HepG2 (cell line): ENCODE results near the gene C11orf86. TPM values are rescaled to one million over a fixed set of nuclear protein-coding genes. Genes with fewer than 3 reads are reported as not detected.

Source experiments
- HOXA9 ChIP-seq: sonication (generic); formaldehyde crosslinking; IDR thresholded peaks from 2 replicates; pipeline ENCODE4 v1.8.1; 2022; ENCODE audit warnings: missing genetic modification reagents, mild to moderate bottlenecking, moderate library complexity, borderline replicate concordance
- ISL2 ChIP-seq: sonication (generic); formaldehyde crosslinking; IDR thresholded peaks from 2 replicates; pipeline ENCODE4 v1.5.0; 2020; ENCODE audit warnings: missing genetic modification reagents
- MEF2D ChIP-seq: sonication (generic); formaldehyde crosslinking; IDR thresholded peaks from 2 replicates; pipeline ENCODE4 v1.5.1; 2020; ENCODE audit warnings: mild to moderate bottlenecking, missing genetic modification reagents
- NFKBIZ ChIP-seq: IDR thresholded peaks from 2 replicates; pipeline ENCODE4 v1.6.1; 2018; ENCODE audit warnings: missing genetic modification reagents, missing compliant biosample characterization
- RAD51 ChIP-seq: fragments of 450-650 bp; IDR thresholded peaks from 2 replicates; pipeline ENCODE4 v1.6.1; 2016; ENCODE audit warnings: borderline replicate concordance
- RARG ChIP-seq: sonication (generic); formaldehyde crosslinking; IDR thresholded peaks from 2 replicates; pipeline ENCODE4 v1.4.0; 2020; ENCODE audit warnings: low read depth, mild to moderate bottlenecking, missing genetic modification reagents
- TAF1 ChIP-seq: sonication (generic); formaldehyde crosslinking; IDR thresholded peaks from 2 replicates; pipeline ENCODE4 v1.4.0; 2020; ENCODE audit warnings: missing genetic modification reagents
- ZMYM2 ChIP-seq: sonication (generic); formaldehyde crosslinking; IDR thresholded peaks from 2 replicates; pipeline ENCODE4 v1.8.0; 2022; ENCODE audit warnings: mild to moderate bottlenecking, missing genetic modification reagents
- ZNF343 ChIP-seq: sonication (generic); formaldehyde crosslinking; IDR thresholded peaks from 2 replicates; pipeline ENCODE4 v1.4.0; 2020; ENCODE audit warnings: mild to moderate bottlenecking, missing genetic modification reagents
- ZNF460 ChIP-seq: sonication (generic); formaldehyde crosslinking; IDR thresholded peaks from 2 replicates; pipeline ENCODE4 v1.5.1; 2020; ENCODE audit warnings: missing genetic modification reagents, mild to moderate bottlenecking, borderline replicate concordance
- ZNF660 ChIP-seq: sonication (generic); formaldehyde crosslinking; IDR thresholded peaks from 2 replicates; pipeline ENCODE4 v1.5.1; 2020; ENCODE audit warnings: mild to moderate bottlenecking, low read depth, missing genetic modification reagents, borderline replicate concordance
- polyA plus RNA-seq, 8 experiments: library from polyadenylated mRNA; depleted of rRNA in 3 of 8; stranded (reverse) in 7 of 8; unstranded in 1 of 8; fragments of >200 nt; fragmentation: Illumina TruSeq in 4 of 8; extraction: Trizol in 4 of 8; gene quantifications; 2 replicates each; pipeline versions ENCODE4 v1.2.1 to v1.2.3, GENCODE V29; 2011 to 2016; ENCODE audit warnings: low read depth in 4 of 8, missing spikeins in 1 of 8, mixed read lengths in 1 of 8; ENCODE audit not compliant: insufficient read depth in 1 of 8
- total RNA-seq, 5 experiments: library from RNA; depleted of rRNA; stranded (reverse); fragments of >200 nt; fragmentation: Illumina TruSeq; extraction: Trizol; gene quantifications; 2 replicates each; pipeline ENCODE4 v1.2.3, GENCODE V29; 2016; ENCODE audit warnings: low read depth in 1 of 5
- TF ChIP-seq, protein P1 (sequence below): IDR thresholded peaks from 2 replicates; pipeline ENCODE4 v1.6.1; 2018; ENCODE audit warnings: missing genetic modification reagents
- TF ChIP-seq, protein P2 (sequence below): sonication (generic); formaldehyde crosslinking; IDR thresholded peaks from 2 replicates; pipeline ENCODE4 v1.4.0; 2020; ENCODE audit warnings: missing genetic modification reagents, borderline replicate concordance
- TF ChIP-seq, protein P3 (sequence below): sonication (generic); formaldehyde crosslinking; IDR thresholded peaks from 2 replicates; pipeline ENCODE4 v1.8.0; 2023; ENCODE audit warnings: mild to moderate bottlenecking, missing genetic modification reagents
- TF ChIP-seq, protein P4 (sequence below): IDR thresholded peaks from 2 replicates; pipeline ENCODE4 v1.6.1; 2016; ENCODE audit warnings: low read depth, borderline replicate concordance
- TF ChIP-seq, protein P5 (sequence below): sonication (generic); formaldehyde crosslinking; IDR thresholded peaks from 2 replicates; pipeline ENCODE4 v1.4.0; 2020; ENCODE audit warnings: missing genetic modification reagents
- TF ChIP-seq, protein P6 (sequence below), 2 experiments: sonication (generic) in 1 of 2; formaldehyde crosslinking in 1 of 2; IDR thresholded peaks; 2 replicates each; pipeline versions ENCODE4 v1.4.0 to v1.6.1; 2016 to 2020; ENCODE audit warnings: borderline replicate concordance in 1 of 2, low read depth in 1 of 2, mild to moderate bottlenecking in 1 of 2, missing genetic modification reagents in 1 of 2

The C11orf86 gene
- total and polyA plus RNA-seq, 2 of the 13 experiments (the other 11 are each of a cell fraction or from before 2014, with no cell fraction given) = 0.11 to 0.18 TPM

DNA sequence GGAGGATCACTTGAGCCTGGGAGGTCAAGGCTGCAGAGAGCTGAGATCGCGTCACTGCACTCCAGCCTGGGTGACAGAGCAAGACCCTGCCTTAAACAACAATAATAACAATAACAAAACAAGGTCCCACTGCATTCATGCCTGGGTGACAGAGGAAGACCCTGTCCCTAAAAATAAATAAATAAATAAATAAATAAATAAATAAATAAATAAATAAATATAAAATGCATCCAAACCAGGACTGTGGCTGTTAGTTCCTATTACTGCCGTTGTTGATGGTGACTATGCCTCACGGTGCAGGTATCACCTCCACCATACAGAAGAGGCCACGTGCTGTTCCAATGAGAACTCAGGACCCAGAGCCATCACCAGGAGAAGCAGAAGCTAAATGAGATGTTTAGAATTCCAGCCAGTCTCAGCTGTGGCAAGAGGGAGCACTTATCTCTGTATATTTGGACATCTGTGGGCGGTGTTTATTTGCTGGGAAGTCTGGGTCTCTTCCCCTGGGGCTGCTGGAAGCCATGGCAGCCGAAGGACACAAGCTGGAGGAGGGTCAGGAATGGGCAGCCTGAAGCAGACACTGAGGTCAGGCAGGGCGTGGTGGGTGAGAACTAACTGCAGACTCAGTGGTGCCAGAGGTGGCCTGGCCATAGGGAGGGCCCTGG is 21.6 kb downstream of the C11orf86 start (continued):
- no peak for TF ChIP-seq TAF1 (CRISPR knock-in tag)
- TF ChIP-seq ZMYM2 (CRISPR knock-in tag) = no peak
- TF ChIP-seq ZNF343 (CRISPR knock-in tag) = no peak
- TF ChIP-seq, protein P1, sequence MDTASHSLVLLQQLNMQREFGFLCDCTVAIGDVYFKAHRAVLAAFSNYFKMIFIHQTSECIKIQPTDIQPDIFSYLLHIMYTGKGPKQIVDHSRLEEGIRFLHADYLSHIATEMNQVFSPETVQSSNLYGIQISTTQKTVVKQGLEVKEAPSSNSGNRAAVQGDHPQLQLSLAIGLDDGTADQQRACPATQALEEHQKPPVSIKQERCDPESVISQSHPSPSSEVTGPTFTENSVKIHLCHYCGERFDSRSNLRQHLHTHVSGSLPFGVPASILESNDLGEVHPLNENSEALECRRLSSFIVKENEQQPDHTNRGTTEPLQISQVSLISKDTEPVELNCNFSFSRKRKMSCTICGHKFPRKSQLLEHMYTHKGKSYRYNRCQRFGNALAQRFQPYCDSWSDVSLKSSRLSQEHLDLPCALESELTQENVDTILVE (CRISPR knock-in tag) = no peak
- TF ChIP-seq, protein P2, sequence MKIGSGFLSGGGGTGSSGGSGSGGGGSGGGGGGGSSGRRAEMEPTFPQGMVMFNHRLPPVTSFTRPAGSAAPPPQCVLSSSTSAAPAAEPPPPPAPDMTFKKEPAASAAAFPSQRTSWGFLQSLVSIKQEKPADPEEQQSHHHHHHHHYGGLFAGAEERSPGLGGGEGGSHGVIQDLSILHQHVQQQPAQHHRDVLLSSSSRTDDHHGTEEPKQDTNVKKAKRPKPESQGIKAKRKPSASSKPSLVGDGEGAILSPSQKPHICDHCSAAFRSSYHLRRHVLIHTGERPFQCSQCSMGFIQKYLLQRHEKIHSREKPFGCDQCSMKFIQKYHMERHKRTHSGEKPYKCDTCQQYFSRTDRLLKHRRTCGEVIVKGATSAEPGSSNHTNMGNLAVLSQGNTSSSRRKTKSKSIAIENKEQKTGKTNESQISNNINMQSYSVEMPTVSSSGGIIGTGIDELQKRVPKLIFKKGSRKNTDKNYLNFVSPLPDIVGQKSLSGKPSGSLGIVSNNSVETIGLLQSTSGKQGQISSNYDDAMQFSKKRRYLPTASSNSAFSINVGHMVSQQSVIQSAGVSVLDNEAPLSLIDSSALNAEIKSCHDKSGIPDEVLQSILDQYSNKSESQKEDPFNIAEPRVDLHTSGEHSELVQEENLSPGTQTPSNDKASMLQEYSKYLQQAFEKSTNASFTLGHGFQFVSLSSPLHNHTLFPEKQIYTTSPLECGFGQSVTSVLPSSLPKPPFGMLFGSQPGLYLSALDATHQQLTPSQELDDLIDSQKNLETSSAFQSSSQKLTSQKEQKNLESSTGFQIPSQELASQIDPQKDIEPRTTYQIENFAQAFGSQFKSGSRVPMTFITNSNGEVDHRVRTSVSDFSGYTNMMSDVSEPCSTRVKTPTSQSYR (CRISPR knock-in tag) = no peak
- no peak for TF ChIP-seq ZNF460
- TF ChIP-seq, protein P3, sequence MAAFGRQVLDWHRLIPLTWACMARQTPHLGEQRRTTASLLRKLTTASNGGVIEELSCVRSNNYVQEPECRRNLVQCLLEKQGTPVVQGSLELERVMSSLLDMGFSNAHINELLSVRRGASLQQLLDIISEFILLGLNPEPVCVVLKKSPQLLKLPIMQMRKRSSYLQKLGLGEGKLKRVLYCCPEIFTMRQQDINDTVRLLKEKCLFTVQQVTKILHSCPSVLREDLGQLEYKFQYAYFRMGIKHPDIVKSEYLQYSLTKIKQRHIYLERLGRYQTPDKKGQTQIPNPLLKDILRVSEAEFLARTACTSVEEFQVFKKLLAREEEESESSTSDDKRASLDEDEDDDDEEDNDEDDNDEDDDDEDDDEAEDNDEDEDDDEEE (CRISPR knock-in tag) = no peak
- TF ChIP-seq, protein P4, sequence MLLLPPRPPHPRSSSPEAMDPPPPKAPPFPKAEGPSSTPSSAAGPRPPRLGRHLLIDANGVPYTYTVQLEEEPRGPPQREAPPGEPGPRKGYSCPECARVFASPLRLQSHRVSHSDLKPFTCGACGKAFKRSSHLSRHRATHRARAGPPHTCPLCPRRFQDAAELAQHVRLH (CRISPR knock-in tag) = 0 out of 2 replicates have a peak, but pooled peaks have one; percentile 21
- TF ChIP-seq ISL2 (CRISPR knock-in tag) = peak; percentile 59
- no peak for TF ChIP-seq MEF2D (CRISPR knock-in tag)
- no peak for TF ChIP-seq RARG (CRISPR knock-in tag)
- no peak for TF ChIP-seq HOXA9 (CRISPR knock-in tag)
- no peak for TF ChIP-seq NFKBIZ (CRISPR knock-in tag)
- TF ChIP-seq, protein P5, sequence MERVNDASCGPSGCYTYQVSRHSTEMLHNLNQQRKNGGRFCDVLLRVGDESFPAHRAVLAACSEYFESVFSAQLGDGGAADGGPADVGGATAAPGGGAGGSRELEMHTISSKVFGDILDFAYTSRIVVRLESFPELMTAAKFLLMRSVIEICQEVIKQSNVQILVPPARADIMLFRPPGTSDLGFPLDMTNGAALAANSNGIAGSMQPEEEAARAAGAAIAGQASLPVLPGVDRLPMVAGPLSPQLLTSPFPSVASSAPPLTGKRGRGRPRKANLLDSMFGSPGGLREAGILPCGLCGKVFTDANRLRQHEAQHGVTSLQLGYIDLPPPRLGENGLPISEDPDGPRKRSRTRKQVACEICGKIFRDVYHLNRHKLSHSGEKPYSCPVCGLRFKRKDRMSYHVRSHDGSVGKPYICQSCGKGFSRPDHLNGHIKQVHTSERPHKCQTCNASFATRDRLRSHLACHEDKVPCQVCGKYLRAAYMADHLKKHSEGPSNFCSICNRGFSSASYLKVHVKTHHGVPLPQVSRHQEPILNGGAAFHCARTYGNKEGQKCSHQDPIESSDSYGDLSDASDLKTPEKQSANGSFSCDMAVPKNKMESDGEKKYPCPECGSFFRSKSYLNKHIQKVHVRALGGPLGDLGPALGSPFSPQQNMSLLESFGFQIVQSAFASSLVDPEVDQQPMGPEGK (CRISPR knock-in tag) = peak; percentile 45; the same call in 1 of the 2 replicates
- no peak for TF ChIP-seq RAD51
- no peak for TF ChIP-seq ZNF660 (CRISPR knock-in tag)
- TF ChIP-seq, protein P6, sequence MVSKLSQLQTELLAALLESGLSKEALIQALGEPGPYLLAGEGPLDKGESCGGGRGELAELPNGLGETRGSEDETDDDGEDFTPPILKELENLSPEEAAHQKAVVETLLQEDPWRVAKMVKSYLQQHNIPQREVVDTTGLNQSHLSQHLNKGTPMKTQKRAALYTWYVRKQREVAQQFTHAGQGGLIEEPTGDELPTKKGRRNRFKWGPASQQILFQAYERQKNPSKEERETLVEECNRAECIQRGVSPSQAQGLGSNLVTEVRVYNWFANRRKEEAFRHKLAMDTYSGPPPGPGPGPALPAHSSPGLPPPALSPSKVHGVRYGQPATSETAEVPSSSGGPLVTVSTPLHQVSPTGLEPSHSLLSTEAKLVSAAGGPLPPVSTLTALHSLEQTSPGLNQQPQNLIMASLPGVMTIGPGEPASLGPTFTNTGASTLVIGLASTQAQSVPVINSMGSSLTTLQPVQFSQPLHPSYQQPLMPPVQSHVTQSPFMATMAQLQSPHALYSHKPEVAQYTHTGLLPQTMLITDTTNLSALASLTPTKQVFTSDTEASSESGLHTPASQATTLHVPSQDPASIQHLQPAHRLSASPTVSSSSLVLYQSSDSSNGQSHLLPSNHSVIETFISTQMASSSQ (IDR thresholded peaks at IDR 0.05; ENCODE audit: low read depth) = no peak
- TF ChIP-seq, protein P6 (CRISPR knock-in tag; IDR thresholded peaks at IDR 0.05; ENCODE audit: borderline replicate concordance) = no peak
